Skeletal muscle cell (primary cell): ENCODE measurements around the gene PDC.
"Not testable (repeated sequence)": the region's sequence is repeated elsewhere in the genome, so short reads cannot be mapped to it uniquely, and the experiment has no call there.

ENCODE experiments used
- DNase-seq: peaks from one replicate; pipeline ENCODE4 v3.0.0-alpha.2; 2010; ENCODE audit warnings: low read depth
- H3K4me3 ChIP-seq: 2 replicates; pipeline ENCODE4 v1.5.1; 2011; ENCODE audit warnings: low read depth, mild to moderate bottlenecking, control low read depth, low read length, moderate library complexity

PDC gene

DNA sequence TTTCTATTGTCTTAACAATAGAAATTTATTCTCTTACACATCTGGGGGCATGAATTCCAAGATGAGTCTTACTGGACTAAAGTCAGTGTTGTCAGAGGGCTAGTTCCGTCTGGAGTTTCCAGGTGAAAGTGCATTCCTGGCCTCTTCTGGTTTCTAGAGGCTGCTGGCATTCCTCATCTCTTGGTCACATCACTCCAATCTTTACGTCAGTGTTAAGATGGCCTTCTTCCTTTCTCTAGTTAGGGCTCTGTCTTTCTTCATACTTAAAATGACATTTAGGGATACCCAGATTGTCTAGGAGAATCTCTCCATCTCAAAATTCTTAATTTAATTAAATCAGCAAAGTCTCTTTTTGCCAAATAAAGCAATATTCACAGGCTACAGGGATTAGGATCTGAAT lies 13.3 kb upstream of the PDC start:
- peak; percentile 13 for DNase-seq
- no peak overlapping the region for H3K4me3 ChIP-seq

DNA sequence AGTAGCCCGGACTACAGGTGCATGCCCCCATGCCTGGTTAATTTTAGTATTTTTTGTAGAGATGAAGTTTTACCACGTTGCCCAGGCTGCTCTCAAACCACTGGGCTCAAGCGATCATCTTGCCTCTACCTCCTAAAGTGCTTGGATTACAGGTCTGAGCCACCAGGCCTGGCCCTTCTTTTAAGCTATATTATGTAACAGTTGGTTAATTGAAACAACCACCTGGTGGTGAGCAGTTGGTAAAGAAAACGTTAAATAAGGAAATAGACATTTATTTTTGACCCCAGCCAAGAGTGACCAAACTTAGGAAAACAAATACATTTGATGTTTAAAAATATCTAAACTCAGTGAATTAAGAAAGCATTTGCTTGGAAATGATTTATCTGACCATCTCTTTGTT lies 12.1 kb upstream of the PDC start:
- H3K4me3 ChIP-seq = no peak overlapping the region
- no peak for DNase-seq

DNA sequence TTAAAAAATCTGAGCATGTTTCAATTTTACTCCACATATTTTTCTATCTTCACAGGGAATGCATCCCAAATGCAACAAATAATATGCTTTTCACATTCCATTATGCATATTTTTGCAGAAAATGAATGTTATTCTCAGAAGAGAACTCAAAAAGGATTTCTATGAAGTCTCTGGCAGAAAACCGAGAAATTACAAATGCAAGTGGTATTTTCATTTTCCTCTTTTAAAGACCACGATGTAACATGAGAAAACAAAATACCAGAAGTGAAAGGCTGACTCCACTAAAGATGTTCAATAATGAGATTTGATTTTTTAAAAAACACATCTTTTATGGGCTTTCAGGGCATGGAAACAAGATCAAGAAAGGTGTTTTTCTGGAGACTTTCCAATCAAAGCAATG lies 5.0 kb upstream of the PDC start:
- H3K4me3 ChIP-seq = no peak overlapping the region
- DNase-seq = no peak

DNA sequence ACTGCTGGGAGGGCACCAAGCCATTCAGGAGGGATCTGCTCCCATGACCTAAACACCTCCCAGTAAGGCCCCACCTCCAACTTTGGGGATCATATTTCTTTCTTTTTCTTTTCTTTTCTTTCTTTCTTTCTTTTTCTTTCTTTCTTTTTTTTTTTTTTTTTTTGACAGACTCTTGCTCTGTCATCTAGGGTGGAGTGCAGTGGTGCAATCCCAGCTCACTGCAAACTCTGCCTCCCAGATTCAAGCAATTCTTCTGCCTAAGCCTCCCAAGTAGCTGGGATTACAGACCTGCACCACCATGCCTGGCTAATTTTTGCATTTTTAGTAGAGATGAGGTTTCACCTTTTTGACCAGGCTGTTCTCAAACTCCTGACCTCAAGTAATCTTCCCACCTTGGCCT lies 4.6 kb upstream of the PDC start:
- DNase-seq, H3K4me3 ChIP-seq: not testable (repeated sequence)

DNA sequence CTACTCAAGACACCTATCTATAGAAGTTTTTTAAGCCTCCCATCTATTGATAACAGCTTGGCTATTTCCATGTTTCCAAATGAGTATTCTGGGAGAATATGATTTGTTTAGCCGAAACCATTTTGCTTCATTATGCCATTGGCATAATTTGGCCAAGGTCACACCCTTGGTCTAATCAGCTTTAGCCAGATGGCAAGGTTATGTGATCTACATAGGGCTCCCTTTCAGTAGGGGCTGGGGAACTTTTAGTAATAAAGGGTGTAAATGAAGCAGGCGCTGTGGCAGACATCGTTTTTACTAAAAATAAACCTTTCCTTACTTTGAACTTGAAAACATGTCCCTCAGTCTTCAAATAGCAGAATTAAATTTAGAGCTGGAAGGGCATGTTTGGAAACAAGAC lies 3.0 kb upstream of the PDC start:
- no peak overlapping the region for H3K4me3 ChIP-seq
- no peak for DNase-seq

DNA sequence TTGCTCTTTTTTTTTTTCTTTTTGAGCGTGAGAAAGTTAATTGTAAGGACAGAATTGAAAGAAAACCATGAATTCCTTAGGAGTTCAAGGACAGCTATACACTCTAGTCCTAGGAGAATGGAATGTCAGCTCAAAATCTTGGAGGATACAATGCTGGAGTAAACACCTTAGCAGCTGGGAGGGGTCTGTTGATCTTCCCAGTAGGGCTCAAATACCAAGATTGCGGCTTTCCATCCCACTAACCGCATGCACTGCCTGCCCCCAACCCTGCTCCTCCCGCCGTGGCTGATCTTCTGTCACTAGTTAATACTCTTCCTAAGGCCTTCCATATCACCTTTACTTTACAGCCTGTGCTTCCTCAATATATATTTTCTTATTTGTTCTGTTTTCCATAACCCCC lies 2.6 kb upstream of the PDC start:
- no peak for DNase-seq
- H3K4me3 ChIP-seq = no peak overlapping the region

DNA sequence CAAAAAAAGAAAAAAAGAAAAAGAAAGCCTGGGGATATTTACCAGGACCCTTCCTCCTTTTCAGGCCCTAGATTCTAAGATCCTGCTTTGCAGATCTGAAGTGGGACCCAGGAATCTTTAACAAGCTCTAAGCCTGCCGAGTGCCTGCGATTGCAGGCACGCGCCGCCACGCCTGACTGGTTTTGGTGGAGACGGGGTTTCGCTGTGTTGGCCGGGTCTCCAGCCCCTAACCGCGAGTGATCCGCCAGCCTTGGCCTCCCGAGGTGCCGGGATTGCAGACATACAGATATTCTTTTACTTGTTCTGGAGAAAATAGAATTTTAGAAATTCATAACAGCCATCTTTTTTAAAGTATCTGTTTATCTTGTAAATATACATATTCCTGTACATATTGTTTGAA lies 1.8 kb downstream of the PDC start:
- not testable (repeated sequence) for DNase-seq, H3K4me3 ChIP-seq

DNA sequence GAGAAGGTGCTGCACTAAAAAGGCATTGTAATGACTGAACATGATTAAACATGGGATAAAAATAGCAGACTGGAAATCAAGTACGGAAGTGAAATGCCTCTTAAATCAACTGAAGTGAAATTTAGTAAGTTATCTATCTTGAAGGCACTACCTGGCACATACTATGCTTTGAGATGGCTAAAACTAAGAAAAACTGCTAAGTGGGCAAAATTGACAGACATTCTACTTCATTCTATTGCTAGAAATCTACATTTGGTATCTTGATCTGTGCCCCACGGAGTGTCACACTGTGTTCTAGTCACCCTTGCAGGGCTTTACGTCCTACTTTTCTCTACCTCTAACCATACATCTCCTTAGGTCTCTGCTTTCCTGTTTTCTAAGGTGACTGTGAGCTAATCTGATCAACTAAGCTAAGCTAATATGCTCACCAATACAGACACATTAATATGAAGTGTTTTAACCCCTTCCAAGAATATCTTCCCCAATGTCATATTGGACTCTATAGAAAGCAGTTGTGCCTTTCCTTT lies 4.1 kb downstream of the PDC start:
- H3K4me3 ChIP-seq = no peak overlapping the region
- no peak for DNase-seq

DNA sequence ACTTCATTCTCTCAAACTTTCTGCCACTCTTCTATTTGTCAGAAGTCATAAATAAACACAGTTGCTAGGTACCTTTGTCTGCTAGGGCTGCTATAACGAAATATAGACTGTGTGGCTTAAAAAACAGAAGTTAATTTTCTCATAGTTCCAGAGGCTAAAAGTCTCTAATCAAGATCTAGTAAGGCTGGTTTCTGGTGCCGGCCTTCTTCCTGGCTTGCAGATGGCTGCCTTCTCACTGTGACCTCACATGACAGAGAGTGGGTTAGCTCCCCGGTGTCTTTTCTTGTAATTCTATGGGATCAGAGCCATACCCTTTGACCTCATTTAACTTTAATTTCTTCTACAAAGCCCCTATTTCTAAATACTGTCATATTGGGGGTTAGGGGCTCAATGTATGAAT lies 5.9 kb downstream of the PDC start:
- no peak for DNase-seq
- no peak overlapping the region for H3K4me3 ChIP-seq

DNA sequence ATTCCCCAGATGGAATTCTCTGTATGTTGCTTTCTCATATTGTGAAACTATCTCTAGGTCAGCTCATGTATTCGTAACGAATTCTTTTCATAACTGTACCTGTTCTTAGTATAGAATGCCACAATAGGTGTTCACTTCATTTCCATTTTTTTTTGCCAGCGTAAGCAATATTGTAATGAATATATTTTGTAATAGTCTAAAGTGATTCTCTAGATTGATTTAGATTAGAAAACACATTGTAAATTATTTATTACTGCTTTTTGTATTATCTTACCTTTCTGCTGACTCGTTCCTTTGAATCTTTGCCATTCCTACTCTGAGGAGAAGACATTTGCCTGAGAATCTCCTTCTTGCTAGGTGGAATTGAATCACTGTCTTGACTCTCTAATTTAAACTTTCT lies 14.8 kb downstream of the PDC start:
- no peak for DNase-seq
- H3K4me3 ChIP-seq = no peak overlapping the region

DNA sequence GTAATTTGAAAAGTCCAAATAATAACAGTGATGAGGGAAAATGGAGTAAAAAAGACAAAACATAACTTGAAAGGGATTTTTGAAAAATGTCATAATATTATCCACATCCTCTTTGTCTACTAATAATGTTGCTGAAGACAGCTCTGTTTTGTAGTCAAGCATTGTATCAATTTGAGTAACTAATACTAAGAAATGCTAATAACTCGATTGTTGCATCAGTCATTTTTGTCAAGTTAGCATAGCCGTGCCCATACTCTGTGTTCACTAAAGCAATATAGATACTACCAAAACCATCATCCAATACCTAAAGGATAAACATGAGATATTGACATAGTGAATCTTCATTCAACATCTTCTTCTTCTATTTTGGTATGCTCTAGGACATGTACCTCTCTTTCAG lies 17.3 kb downstream of the PDC start:
- no peak overlapping the region for H3K4me3 ChIP-seq
- no peak for DNase-seq

DNA sequence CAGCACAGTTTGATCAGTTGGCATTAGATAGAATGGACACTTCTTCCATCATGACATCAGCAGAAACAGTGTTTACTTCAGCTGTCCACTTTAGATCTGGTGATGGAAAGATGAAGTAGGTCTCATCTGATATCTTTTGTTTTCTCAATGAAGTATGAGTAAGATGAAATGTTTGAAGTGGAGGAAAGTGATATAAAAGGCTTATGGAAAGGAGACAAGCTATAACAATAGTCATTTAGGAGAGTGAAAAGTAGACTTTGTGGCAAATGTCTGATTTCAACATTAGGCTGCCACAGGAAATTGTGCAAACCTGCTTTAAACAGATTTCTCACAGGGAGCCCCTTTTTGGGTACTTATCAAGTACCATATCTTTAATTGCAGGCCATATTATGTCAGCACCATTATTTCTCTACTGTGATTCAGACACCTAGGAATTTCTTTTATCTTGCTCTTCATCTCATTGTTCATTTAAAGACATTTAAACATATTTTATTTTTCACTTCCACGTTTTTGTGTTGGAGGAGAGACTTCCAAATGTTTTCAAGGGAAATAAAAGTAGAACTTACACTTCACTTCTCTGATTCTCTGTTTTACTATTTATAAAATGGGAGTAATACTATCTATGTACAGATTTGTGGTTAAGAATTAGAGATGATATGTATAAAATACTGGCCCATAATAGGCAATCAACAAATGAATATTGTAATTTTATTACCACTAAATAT lies 18.1 kb downstream of the PDC start:
- H3K4me3 ChIP-seq = no peak overlapping the region
- DNase-seq = peak; percentile 22

DNA sequence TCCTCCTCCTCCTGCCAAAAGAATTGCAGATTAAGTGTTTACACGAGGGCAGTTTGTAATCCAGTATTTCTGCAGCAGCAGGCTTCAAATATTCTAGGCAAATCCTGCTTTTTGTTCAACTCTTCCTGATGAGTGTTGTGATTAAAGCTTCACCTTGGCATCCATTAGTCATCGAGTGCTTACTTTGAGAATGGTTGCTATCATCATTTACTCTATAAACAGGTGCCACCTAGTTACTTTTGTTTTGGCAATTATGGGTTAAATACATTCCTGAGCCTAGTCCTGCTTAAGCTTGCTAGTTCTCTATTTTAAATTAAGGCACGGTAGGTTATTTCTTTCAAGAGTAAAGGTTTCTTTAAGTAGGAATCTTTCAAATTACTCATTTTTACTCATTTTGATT lies 20.3 kb downstream of the PDC start:
- H3K4me3 ChIP-seq = no peak overlapping the region
- DNase-seq = no peak

DNA sequence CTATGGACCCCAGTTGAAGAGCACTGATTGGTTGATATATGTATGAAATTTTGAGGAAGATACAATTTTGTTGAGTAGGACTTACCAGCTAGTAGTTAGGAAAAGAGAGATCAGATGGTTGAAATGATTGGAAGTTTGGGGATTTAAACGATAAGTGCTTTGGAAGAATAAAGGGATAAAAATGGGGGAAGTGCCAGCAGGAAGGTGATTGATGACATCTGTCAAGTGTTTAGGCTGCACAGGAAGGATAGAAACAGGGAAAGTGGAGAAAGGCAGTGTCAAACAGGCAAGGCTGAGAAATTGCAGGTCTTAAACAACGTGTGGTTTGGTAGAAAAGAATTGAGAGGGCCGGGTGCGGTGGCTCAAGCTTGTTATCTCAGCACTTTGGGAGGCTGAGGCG lies 22.3 kb downstream of the PDC start:
- no peak overlapping the region for H3K4me3 ChIP-seq
- DNase-seq = no peak

DNA sequence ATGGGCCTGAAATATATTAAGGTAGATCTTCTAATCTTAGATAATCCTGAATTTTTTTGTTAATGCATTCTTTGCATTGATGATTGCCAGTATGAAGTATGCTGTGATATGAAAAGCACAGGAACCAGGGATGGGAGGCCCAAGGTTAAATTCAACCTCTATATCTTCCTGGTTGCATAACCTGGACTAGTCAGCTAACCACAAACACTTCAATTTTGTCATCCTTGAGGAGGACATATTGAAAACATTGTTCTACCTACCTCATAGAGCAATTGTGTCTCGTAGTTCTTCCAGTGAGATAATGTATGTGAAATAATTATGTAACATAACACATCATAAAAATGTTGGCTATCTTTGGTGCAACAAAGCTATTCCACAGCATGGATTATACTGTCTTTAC lies 25.6 kb downstream of the PDC start:
- DNase-seq = peak; percentile 11
- no peak overlapping the region for H3K4me3 ChIP-seq

DNA sequence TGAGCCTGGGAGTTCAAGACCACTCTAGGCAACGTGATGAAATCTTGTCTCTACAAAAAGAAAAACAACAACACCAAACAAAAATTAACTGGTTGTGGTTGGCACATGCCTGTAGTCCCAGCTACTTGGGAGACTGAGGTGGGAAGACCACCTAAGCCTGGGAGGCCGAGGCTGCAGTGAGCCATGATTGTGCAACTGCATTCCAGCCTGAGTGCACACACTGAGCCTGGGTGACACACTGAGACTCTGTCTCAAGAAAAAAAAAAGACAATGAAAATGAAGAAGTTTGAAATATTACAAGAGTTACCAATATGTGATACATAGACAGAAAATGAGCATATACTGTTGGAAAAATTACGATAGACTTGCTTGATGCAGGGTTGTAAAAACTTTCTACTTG lies 31.9 kb downstream of the PDC start:
- no peak for DNase-seq
- H3K4me3 ChIP-seq = no peak overlapping the region

DNA sequence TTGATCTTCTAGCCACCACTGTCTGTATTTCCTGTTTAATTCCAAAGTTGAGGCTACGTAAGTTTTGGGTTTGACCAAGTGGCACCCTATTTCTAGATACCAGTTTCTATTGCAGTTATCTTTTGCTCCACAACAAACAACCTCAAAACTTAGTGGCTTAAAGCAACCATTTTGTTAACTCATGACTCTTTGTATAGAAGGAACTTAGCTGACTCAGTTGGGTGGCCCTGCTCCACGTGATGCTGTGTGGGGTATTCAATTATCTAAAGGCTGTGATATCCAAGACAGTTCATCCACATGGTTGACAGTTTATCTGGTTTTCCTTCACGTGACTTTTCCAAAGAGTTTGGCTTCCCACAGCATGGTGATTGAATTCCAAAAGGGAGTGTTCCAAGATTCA lies 34.8 kb downstream of the PDC start:
- no peak overlapping the region for H3K4me3 ChIP-seq
- no peak for DNase-seq

DNA sequence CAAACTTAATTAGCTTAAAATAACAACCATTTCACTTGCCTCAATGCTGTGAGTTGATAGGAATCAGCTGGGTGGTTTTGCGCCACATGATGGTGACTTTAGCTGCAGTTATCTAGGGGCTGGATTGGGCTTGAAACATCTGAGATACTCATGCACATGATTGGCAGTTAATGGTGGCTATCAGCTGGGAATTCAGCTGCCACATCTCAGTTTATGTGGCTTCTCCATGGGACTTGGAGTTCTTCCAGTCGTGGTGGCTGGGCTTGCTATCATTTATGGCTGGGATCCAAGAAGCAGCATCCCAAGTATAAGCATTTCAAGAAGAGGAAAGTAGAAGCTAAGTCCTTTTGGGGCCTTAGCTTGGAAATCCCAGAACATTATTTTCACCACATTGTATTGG lies 36.4 kb downstream of the PDC start:
- peak; percentile 38 for DNase-seq
- no peak overlapping the region for H3K4me3 ChIP-seq

DNA sequence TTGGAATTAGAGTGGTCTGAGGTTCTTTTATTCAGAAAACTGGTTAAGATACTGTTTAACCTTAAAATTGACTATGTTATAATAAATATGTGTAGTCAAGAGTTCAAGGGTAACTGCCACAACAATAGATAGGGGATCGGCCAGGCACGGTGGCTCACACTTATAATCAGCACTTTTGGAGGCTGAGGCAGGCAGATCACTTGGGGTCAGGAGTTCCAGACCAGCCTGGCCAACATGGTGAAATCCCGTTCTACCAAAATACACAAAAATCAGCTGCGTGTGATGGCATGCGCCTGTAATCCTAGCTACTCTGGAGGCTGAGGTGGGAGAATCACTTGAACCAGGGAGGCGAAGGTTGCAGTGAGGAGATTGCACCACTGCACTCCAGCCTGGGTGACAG lies 39.5 kb downstream of the PDC start:
- DNase-seq = no peak
- no peak overlapping the region for H3K4me3 ChIP-seq

DNA sequence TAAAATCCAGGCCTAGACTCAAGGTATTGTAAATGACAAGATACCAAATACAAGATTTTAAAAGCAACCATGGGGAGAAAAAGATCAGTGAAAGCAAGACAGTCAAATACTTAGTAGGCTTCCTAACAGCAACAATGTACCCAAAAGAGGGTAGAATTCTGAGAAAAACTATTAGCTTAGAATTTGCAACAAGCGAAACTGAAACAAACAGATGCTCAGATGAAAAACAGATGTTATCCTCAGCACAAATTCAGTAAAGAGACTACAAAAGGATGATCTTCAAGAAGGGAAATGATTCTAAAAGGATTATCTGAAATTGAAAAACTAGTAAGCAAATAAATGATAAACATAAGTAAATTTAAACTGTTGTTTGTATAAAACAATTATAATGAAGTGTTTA lies 40.0 kb downstream of the PDC start:
- no peak for DNase-seq
- H3K4me3 ChIP-seq = no peak overlapping the region

DNA sequence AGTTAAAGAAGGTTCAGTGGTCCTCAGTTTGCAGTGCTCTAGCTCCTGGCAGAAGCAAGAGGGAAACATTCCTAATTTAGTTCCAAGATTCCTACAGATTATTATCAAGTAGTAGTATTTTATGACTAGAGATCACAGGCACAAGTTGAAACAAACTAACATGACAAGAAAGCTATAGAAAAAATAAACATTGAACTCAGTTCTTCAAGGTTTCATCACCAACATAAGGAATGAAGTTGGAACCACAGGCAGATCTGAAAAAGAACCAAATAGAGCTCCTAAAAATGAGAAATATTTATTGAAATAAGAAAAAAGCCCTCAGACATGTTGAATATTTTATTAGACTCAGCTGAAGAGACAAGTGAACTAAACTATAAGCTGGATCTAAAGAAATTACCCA lies 40.6 kb downstream of the PDC start:
- no peak overlapping the region for H3K4me3 ChIP-seq
- DNase-seq = no peak

DNA sequence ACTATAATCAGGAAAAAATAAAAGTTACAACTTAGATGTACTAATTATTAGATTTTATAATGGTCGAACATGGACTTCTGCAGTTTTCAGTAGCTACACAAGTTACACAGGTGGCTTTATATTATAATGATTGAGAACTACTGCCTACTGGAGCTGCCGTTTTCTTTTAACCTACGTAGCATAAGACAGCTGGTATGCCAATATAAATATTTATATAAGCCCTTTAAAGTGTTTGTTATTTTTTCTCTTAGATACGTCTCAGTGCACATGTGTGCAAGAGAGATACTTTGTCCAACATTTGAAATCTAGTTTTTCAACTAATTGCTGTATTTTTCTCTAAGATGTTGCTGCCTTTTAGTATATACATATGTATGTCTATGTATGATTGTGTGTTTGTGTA lies 42.4 kb downstream of the PDC start:
- no peak for DNase-seq
- no peak overlapping the region for H3K4me3 ChIP-seq
